NCI-H69 (cell line): ENCODE data around the gene FCHO2.

ENCODE experiments used
- DNase-seq: peaks from one replicate; lab custom pipeline; 2025; lab: John Stamatoyannopoulos, UW

FCHO2 gene

GRCh38 chr5:73028991-73029595 is 73.3 kb downstream of the FCHO2 start:
- no peak for DNase-seq

GRCh38 chr5:73030531-73030930 is 74.7 kb downstream of the FCHO2 start:
- DNase-seq: peak; percentile 78

DNA sequence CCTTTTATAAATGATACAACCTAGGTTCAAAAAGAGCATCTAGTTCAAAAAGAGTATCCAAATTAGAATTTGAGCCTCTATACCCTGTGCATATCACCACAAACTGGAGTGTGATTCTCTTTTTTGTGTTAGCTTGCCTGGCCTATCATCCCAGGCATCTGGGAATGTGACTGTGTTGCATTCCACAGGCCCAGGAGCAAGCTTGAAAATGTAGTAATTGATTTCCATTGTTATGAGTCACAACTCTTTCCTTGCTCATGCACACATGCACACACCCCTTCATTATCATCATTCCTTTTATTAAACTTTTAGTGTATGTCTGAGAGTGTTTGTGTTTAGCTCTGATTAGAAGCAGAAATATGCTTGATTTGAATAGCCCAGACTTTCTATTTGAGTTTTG is 75.2 kb downstream of the FCHO2 start:
- peak; percentile 53 for DNase-seq

GRCh38 chr5:73031839-73032238 is 76.0 kb downstream of the FCHO2 start:
- peak; percentile 94 for DNase-seq

- DNase-seq: peak; percentile 26
Observed at GRCh38 chr5:73032635-73033034, 76.8 kb downstream of the FCHO2 start.

GRCh38 chr5:73037545-73037944 is 81.7 kb downstream of the FCHO2 start:
- no peak for DNase-seq

DNA sequence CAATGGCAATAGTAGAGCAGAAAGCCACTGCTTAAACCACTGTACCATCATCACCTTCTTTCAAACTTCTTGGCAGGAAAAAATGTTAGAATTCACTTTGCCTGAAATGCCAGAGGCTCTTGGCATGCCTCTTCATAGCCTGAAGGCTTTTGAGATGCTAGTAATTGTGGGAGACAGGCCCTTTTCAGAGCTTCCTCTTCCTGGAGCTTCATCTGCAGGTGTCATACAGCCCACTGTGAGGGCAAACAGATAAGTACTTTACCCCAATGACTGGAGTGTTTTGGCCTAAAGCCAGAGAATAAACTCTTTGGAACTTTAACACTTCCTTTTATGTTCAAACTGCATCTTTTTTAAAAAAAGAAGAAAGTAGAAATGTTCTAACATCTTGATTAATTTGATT is 83.2 kb downstream of the FCHO2 start:
- DNase-seq: peak; percentile 92

DNA sequence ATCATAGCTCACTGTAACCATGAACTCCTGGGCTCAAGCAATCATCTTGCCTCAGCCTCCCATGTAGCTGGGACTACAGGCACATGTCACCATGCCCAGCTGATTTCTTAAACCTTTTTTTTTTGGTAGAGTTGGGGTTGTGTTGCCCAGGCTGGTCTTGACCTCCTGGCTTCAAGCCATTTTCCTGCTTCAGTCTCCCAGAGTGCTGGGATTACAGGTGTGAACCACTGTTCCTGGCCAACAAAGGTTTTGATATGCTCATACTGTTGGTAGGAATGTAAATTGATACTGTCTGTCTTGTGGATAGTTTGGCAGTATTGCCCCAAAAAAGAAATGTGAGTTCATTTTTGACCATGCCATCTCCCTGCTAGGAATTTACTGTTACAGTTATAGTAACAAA is 87.2 kb downstream of the FCHO2 start:
- peak; percentile 39 for DNase-seq

GRCh38 chr5:73044546-73044945 is 88.7 kb downstream of the FCHO2 start:
- no peak for DNase-seq

- DNase-seq: no peak
Observed at GRCh38 chr5:73045623-73046022, 89.8 kb downstream of the FCHO2 start.

GRCh38 chr5:73061593-73061992 is 105.8 kb downstream of the FCHO2 start:
- DNase-seq: no peak

- DNase-seq: no peak
Observed at GRCh38 chr5:73066466-73066865, 110.6 kb downstream of the FCHO2 start.

GRCh38 chr5:73067213-73067612 is 111.4 kb downstream of the FCHO2 start:
- peak; percentile 38 for DNase-seq

GRCh38 chr5:73081093-73081492 is 125.3 kb downstream of the FCHO2 start:
- no peak for DNase-seq

GRCh38 chr5:73088026-73088425 is 132.2 kb downstream of the FCHO2 start:
- DNase-seq: no peak

- DNase-seq: no peak
Observed at GRCh38 chr5:73093943-73094342, 138.1 kb downstream of the FCHO2 start.

- DNase-seq: no peak
Observed at GRCh38 chr5:73094415-73094814, 138.6 kb downstream of the FCHO2 start.

GRCh38 chr5:73095564-73096238 is 139.9 kb downstream of the FCHO2 start:
- DNase-seq: no peak

DNA sequence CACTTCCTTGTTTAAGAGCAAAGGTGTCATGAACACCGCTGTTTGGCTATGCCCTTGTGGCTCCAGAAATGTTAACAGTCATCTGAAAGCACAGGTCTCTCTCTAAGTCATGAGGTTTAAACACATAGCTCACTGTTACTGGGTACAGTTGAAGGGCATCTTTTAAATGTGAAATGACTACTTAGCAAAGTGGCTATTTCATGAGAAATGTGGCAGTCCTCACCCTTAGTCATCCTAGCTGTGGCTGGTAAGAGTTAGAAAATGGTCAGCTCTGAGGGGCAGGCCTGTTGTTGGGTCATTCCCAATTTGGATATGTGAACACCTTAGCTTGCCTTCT is 140.4 kb downstream of the FCHO2 start:
- no peak for DNase-seq

- DNase-seq: no peak
Observed at GRCh38 chr5:73097740-73098139, 141.9 kb downstream of the FCHO2 start.

DNA sequence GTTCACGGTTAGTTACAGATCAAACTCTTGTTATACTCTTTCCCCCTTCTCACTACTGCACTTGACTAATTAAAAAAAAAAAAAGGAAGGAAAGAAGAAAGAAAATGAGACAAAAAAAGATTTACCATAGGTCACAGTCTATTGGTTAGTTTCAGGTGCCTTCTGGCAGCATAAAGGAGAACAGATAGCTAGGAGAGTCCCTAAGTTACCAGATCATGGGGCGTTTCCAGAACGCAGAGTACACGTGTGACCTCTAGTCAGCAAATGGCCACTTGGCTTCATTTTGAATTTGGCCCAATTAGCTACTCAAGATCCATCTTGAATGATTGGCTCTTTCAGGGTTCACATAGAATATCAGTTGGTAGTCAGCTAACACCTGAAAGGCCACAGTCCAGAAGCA is 144.3 kb downstream of the FCHO2 start:
- DNase-seq: no peak

GRCh38 chr5:73103870-73104299 is 148.0 kb downstream of the FCHO2 start:
- DNase-seq: peak; percentile 98

- peak; percentile 98 for DNase-seq
Observed at GRCh38 chr5:73104326-73104725, 148.5 kb downstream of the FCHO2 start.

DNA sequence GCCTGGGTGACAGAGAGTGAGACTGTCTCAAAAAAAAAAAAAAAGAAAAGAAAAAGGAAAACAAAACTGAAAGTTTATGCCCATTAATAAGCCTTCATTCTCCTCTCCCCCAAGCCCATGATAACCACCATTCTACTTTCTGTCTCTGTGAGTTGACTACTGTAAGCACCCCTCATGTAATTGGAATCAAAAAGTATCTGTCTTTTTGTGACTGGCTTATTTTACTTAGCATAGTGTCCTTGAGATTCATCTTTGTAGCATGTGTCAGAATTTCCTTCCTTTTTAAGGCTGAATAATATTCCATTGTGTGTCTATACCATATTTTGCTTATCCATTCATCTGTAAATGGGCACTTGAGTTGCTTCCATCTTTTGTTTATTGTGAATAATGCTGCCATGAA is 150.5 kb downstream of the FCHO2 start:
- no peak for DNase-seq
